PC-3 (cell line): ENCODE data around the gene GPR42.

Experiments
- EZH2phosphoT487 ChIP-seq: fragments of 300-600 bp; sonication (generic); IDR thresholded peaks from 2 replicates; pipeline ENCODE4 v1.6.1; 2018; ENCODE audit warnings: mild to moderate bottlenecking, antibody characterized with exemption, low read length, borderline replicate concordance
- TF ChIP-seq, protein P1 (sequence below): fragments of 300-600 bp; sonication (generic); conservative IDR thresholded peaks from 2 replicates; pipeline ENCODE4 v1.5.1; 2017; ENCODE audit warnings: antibody characterized with exemption, low read depth, mild to moderate bottlenecking, low read length

- TF ChIP-seq, protein P1, sequence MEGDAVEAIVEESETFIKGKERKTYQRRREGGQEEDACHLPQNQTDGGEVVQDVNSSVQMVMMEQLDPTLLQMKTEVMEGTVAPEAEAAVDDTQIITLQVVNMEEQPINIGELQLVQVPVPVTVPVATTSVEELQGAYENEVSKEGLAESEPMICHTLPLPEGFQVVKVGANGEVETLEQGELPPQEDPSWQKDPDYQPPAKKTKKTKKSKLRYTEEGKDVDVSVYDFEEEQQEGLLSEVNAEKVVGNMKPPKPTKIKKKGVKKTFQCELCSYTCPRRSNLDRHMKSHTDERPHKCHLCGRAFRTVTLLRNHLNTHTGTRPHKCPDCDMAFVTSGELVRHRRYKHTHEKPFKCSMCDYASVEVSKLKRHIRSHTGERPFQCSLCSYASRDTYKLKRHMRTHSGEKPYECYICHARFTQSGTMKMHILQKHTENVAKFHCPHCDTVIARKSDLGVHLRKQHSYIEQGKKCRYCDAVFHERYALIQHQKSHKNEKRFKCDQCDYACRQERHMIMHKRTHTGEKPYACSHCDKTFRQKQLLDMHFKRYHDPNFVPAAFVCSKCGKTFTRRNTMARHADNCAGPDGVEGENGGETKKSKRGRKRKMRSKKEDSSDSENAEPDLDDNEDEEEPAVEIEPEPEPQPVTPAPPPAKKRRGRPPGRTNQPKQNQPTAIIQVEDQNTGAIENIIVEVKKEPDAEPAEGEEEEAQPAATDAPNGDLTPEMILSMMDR, result no peak
- no peak for TF ChIP-seq EZH2phosphoT487
These were observed 24.4 kb upstream of the GPR42 start for GRCh38 chr19:35346193-35347052.
